ENCODE measurements around the gene CCNB1.

DNA sequence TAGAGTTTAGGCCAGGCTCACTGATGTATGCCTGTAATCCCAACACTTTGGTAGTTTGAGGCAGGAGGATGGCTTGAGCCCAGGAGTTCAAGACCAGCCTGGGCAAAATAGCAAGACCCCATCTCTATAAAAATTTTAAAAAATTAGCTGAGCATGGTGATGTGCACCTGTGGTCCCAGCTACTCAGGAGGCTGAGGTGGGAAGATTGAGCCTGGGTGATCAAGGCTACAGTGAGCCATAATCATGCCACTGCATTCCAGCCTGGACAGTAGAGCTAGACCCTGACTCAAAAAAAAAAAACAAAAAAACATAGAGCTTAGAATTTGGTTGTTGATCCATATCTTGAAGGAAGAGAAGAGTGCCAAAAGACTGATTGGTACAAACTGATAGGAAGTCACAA, 53.0 kb downstream of the CCNB1 start:
- TF ChIP-seq, protein P1, sequence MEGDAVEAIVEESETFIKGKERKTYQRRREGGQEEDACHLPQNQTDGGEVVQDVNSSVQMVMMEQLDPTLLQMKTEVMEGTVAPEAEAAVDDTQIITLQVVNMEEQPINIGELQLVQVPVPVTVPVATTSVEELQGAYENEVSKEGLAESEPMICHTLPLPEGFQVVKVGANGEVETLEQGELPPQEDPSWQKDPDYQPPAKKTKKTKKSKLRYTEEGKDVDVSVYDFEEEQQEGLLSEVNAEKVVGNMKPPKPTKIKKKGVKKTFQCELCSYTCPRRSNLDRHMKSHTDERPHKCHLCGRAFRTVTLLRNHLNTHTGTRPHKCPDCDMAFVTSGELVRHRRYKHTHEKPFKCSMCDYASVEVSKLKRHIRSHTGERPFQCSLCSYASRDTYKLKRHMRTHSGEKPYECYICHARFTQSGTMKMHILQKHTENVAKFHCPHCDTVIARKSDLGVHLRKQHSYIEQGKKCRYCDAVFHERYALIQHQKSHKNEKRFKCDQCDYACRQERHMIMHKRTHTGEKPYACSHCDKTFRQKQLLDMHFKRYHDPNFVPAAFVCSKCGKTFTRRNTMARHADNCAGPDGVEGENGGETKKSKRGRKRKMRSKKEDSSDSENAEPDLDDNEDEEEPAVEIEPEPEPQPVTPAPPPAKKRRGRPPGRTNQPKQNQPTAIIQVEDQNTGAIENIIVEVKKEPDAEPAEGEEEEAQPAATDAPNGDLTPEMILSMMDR (IDR thresholded peaks at IDR 0.05), result no peak
- TF ChIP-seq POLR2A (IDR thresholded peaks at IDR 0.05), result no peak
